ENCODE measurements around the gene DUSP18.
"Not testable (repeated sequence)": the region's sequence is repeated elsewhere in the genome, so short reads cannot be mapped to it uniquely, and the experiment has no call there.

DNA sequence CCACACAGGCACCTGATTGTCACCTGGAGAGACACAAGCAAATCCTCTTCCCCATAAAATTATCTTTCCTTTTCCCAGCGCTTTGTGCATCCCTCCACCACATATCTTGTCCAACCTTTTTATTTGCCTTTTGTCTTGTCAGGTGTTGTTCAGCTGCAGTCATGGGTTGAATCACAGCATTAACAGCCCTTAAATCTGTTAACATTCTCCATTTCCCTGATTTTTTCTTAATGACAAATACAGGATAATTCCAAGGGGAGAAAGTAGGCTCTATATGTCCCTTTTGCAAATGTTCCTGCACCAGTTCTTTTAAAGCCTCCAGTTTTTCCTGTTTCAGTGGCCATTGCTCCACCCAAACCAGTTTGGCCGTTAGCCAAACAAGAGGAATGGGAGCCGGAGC is 8.9 kb upstream of the DUSP18 start:
- TF ChIP-seq ZNF274 (IDR thresholded peaks at IDR 0.05; ENCODE audit: low read depth, low read length); YY1 (IDR thresholded peaks at IDR 0.05; ENCODE audit: insufficient read depth, insufficient read length); SUZ12 (IDR thresholded peaks at IDR 0.05; ENCODE audit: extremely low read depth, insufficient read depth, insufficient read length): not testable (repeated sequence)
